ENCODE data around the gene HSH2D. TPM values are rescaled to one million over a fixed set of nuclear protein-coding genes. Genes with fewer than 3 reads are reported as not detected.

The HSH2D gene
- total and polyA plus RNA-seq, 2 experiments from 2014 or later, result 3.5 to 4.0 TPM

DNA sequence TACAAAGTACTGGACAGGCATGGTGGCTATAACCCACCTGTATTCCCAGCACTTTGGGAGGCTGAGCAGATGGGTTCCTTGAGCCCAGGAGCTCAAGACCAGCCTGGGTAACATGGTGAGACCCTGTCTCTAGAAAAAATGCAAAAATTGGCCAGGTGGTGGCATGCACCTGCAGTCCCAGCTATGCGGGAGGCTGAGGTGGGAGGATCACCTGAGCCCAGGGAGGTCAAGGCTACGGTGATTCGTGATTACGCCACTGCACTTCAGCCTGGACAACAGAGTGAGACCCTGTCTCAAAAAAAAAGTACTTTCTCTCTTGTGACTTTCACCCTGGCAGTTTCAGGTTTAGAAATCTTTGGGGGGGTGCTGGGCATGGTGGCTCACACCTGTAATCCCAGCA lies 43.0 kb upstream of the HSH2D start:
- no peaks in the 10 kb centered on the region for H3K36me3 ChIP-seq (replicated peaks; ENCODE audit: insufficient read depth, low read depth)
- H3K4me3 ChIP-seq, result no peak overlapping the region
- H3K9me3 ChIP-seq (ENCODE audit: low read depth), result no peaks in the 10 kb centered on the region
- H3K79me2 ChIP-seq, result peaks cover 10% of the 10 kb centered on the region
- no peaks in the 10 kb centered on the region for H4K20me1 ChIP-seq (ENCODE audit: insufficient read depth, poor library complexity, severe bottlenecking)
- WGBS (ENCODE audit: low lambda C conversion rate, missing lambda C conversion rate), result 96% methylated on average over 4 of the region's 4 CpGs
- no peak overlapping the region for H2AFZ ChIP-seq
- no peak overlapping the region for H3K4me2 ChIP-seq
- H3K4me1 ChIP-seq (ENCODE audit: insufficient read depth), result peaks cover 18% of the 10 kb centered on the region
- TF ChIP-seq, protein P1, sequence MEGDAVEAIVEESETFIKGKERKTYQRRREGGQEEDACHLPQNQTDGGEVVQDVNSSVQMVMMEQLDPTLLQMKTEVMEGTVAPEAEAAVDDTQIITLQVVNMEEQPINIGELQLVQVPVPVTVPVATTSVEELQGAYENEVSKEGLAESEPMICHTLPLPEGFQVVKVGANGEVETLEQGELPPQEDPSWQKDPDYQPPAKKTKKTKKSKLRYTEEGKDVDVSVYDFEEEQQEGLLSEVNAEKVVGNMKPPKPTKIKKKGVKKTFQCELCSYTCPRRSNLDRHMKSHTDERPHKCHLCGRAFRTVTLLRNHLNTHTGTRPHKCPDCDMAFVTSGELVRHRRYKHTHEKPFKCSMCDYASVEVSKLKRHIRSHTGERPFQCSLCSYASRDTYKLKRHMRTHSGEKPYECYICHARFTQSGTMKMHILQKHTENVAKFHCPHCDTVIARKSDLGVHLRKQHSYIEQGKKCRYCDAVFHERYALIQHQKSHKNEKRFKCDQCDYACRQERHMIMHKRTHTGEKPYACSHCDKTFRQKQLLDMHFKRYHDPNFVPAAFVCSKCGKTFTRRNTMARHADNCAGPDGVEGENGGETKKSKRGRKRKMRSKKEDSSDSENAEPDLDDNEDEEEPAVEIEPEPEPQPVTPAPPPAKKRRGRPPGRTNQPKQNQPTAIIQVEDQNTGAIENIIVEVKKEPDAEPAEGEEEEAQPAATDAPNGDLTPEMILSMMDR (IDR thresholded peaks at IDR 0.05; ENCODE audit: poor library complexity), result no peak
- TF ChIP-seq EZH2 (IDR thresholded peaks at IDR 0.05; ENCODE audit: borderline replicate concordance), result no peak
- no peak for TF ChIP-seq EZH2phosphoT487 (IDR thresholded peaks at IDR 0.05; ENCODE audit: low read depth, severe bottlenecking, unreplicated experiment)
- peak overlapping the region; percentile 80 for H3K27ac ChIP-seq
- H3K27me3 ChIP-seq, result no peaks in the 10 kb centered on the region
- no peak for DNase-seq (ENCODE audit: low spot score)
- H3K9me2 ChIP-seq (replicated peaks; ENCODE audit: insufficient read depth), result no peaks in the 10 kb centered on the region

DNA sequence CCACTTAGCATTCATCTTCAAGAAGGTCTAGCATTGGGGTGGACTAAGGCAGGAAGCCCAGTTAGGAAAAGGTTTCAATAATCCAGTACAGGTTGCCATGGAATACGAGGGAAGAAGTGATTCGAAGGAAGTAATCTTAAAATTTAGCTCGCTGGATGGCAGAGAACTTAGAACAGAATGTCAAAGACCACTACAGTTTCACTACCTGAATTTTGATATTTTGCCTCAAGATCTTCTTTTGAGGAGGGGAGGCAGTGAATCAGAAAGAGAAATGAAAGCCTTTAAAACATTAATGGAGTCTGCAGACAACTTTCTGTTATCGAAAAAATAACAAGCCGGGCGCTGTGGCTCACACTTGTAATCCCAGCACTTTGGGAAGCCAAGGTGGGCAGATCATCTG lies 38.8 kb upstream of the HSH2D start:
- WGBS (ENCODE audit: low lambda C conversion rate, missing lambda C conversion rate), result 95% methylated on average over 6 of the region's 6 CpGs
- H3K9me3 ChIP-seq (ENCODE audit: low read depth), result no peaks in the 10 kb centered on the region
- H3K4me2 ChIP-seq, result no peak overlapping the region
- H4K20me1 ChIP-seq (ENCODE audit: insufficient read depth, poor library complexity, severe bottlenecking), result no peaks in the 10 kb centered on the region
- no peak overlapping the region for H3K4me3 ChIP-seq
- H3K27me3 ChIP-seq, result no peaks in the 10 kb centered on the region
- no peaks in the 10 kb centered on the region for H3K9me2 ChIP-seq (replicated peaks; ENCODE audit: insufficient read depth)
- DNase-seq (ENCODE audit: low spot score), result no peak
- TF ChIP-seq EZH2 (IDR thresholded peaks at IDR 0.05; ENCODE audit: borderline replicate concordance), result no peak
- TF ChIP-seq, protein P1 (IDR thresholded peaks at IDR 0.05; ENCODE audit: poor library complexity), result no peak
- TF ChIP-seq EZH2phosphoT487 (IDR thresholded peaks at IDR 0.05; ENCODE audit: low read depth, severe bottlenecking, unreplicated experiment), result no peak
- H3K79me2 ChIP-seq, result peaks cover 4% of the 10 kb centered on the region
- no peaks in the 10 kb centered on the region for H3K36me3 ChIP-seq (replicated peaks; ENCODE audit: insufficient read depth, low read depth)
- no peak overlapping the region for H2AFZ ChIP-seq
- no peak overlapping the region for H3K27ac ChIP-seq
- H3K4me1 ChIP-seq (ENCODE audit: insufficient read depth), result peaks cover 7% of the 10 kb centered on the region

DNA sequence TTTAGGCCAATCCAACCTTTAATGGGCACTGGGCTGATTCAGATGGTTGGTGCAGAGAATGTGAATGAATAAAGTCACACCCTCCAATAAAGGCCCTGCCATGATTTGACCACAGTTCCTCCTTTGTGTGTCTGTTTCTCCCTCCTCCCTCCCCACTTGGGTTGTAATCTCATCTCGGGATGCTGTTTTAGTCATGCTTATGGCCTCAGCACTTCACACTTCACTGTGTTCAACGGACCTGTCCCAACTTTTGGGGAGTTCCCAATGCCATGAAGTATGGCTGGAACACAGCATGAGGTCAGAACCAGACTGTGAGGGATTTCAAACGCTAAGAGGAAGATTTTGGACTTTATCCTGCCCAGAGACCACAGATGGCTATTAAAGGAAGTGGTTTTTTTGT lies 37.4 kb upstream of the HSH2D start:
- TF ChIP-seq EZH2 (IDR thresholded peaks at IDR 0.05; ENCODE audit: borderline replicate concordance) (no peak), EZH2phosphoT487 (IDR thresholded peaks at IDR 0.05; ENCODE audit: low read depth, severe bottlenecking, unreplicated experiment) (no peak)
- TF ChIP-seq, protein P1 (IDR thresholded peaks at IDR 0.05; ENCODE audit: poor library complexity), result no peak
- no peak for DNase-seq (ENCODE audit: low spot score)
- 22% methylated on average over 3 of the region's 3 CpGs for WGBS (ENCODE audit: low lambda C conversion rate, missing lambda C conversion rate)
- no peaks in the 10 kb centered on the region for H3K36me3 ChIP-seq (replicated peaks; ENCODE audit: insufficient read depth, low read depth)
- no peak overlapping the region for H3K4me2 ChIP-seq
- H3K9me2 ChIP-seq (replicated peaks; ENCODE audit: insufficient read depth), result no peaks in the 10 kb centered on the region
- no peaks in the 10 kb centered on the region for H3K79me2 ChIP-seq
- H3K4me3 ChIP-seq, result no peak overlapping the region
- H3K27ac ChIP-seq, result no peak overlapping the region
- no peaks in the 10 kb centered on the region for H3K27me3 ChIP-seq
- no peak overlapping the region for H2AFZ ChIP-seq
- peaks cover 7% of the 10 kb centered on the region for H3K4me1 ChIP-seq (ENCODE audit: insufficient read depth)
- no peaks in the 10 kb centered on the region for H4K20me1 ChIP-seq (ENCODE audit: insufficient read depth, poor library complexity, severe bottlenecking)
- no peaks in the 10 kb centered on the region for H3K9me3 ChIP-seq (ENCODE audit: low read depth)
